ENCODE results near the gene MRPS25.

DNA sequence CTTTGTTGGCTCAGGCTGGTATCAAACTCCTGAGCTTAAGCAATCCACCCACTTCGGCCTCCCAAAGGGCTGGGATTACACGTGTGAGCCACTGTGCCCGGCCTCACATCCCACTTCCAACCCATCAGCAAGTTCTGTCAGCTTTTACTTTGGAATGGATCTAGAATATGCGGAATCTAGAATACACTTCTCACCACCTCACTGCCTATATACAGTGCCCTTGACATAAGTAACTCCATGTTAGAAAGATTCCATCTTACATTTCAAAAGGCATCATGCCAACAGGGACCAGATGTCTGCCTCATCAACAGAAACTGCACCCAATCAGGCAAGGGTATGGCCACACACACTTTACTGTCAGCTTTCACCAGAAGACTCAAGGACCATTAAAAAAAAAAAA is 43.8 kb upstream of the MRPS25 start:
- TF ChIP-seq, protein P1, sequence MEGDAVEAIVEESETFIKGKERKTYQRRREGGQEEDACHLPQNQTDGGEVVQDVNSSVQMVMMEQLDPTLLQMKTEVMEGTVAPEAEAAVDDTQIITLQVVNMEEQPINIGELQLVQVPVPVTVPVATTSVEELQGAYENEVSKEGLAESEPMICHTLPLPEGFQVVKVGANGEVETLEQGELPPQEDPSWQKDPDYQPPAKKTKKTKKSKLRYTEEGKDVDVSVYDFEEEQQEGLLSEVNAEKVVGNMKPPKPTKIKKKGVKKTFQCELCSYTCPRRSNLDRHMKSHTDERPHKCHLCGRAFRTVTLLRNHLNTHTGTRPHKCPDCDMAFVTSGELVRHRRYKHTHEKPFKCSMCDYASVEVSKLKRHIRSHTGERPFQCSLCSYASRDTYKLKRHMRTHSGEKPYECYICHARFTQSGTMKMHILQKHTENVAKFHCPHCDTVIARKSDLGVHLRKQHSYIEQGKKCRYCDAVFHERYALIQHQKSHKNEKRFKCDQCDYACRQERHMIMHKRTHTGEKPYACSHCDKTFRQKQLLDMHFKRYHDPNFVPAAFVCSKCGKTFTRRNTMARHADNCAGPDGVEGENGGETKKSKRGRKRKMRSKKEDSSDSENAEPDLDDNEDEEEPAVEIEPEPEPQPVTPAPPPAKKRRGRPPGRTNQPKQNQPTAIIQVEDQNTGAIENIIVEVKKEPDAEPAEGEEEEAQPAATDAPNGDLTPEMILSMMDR (IDR thresholded peaks at IDR 0.05) = no peak
- TF ChIP-seq POLR2AphosphoS5 (IDR thresholded peaks at IDR 0.05) (no peak), POLR2A (IDR thresholded peaks at IDR 0.05) (no peak), EP300 (IDR thresholded peaks at IDR 0.05) (no peak)
